Measurements from ENCODE around the gene DAGLA. TPM values are rescaled to one million over a fixed set of nuclear protein-coding genes. Genes with fewer than 3 reads are reported as not detected.

DAGLA gene
- total RNA-seq, 1 experiment from 2014 or later, result 9.5 TPM

- Histone ChIP-seq H3K4me3 (ENCODE audit: low read depth, low read length) (no peak overlapping the region), H3K4me1 (peaks cover 9% of the 10 kb centered on the region), H3K36me3 (ENCODE audit: control insufficient read depth, insufficient read depth, low read length) (no peaks in the 10 kb centered on the region), H3K9me3 (no peaks in the 10 kb centered on the region), H3K27me3 (replicated peaks; ENCODE audit: control insufficient read depth, insufficient read depth, low read length) (no peaks in the 10 kb centered on the region)
- Mint-ChIP-seq H3K4me1 (ENCODE audit: low read depth, unreplicated experiment) (peaks cover 10% of the 10 kb centered on the region), H3K27ac (ENCODE audit: unreplicated experiment) (no peak overlapping the region), H3K4me3 (ENCODE audit: unreplicated experiment) (no peak overlapping the region), H3K36me3 (ENCODE audit: insufficient read depth, unreplicated experiment) (peaks cover 10% of the 10 kb centered on the region), H3K27me3 (ENCODE audit: insufficient read depth, unreplicated experiment) (no peaks in the 10 kb centered on the region), H3K9me3 (ENCODE audit: unreplicated experiment) (no peaks in the 10 kb centered on the region)
- ChIA-PET POLR2A (no interaction called here), CTCF (no interaction called here)
- BruUV-seq (replicated peaks), result no TSS peak
- TF ChIP-seq CTCF (IDR thresholded peaks at IDR 0.05; ENCODE audit: insufficient read depth in 1 of 2, low read depth in 1 of 2, low read length in 1 of 2, severe bottlenecking in 1 of 2, unreplicated experiment in 1 of 2), result no peak
- no peak for DNase-seq
- intact Hi-C loops (cut with micrococcal nuclease; ENCODE audit: unreplicated experiment), result no loop called here
These were observed 31.3 kb downstream of the DAGLA start for GRCh38 chr11:61711498-61711897.

- Mint-ChIP-seq H3K4me1 (ENCODE audit: low read depth, unreplicated experiment) (peaks cover 13% of the 10 kb centered on the region), H3K36me3 (ENCODE audit: insufficient read depth, unreplicated experiment) (peaks cover 9% of the 10 kb centered on the region), H3K9me3 (ENCODE audit: unreplicated experiment) (no peaks in the 10 kb centered on the region), H3K4me3 (ENCODE audit: unreplicated experiment) (no peak overlapping the region), H3K27me3 (ENCODE audit: insufficient read depth, unreplicated experiment) (no peaks in the 10 kb centered on the region), H3K27ac (ENCODE audit: unreplicated experiment) (no peak overlapping the region)
- H3K27me3 ChIP-seq (replicated peaks; ENCODE audit: control insufficient read depth, insufficient read depth, low read length), result no peaks in the 10 kb centered on the region
- no peak for DNase-seq
- no peaks in the 10 kb centered on the region for H3K9me3 ChIP-seq
- intact Hi-C loops (cut with micrococcal nuclease; ENCODE audit: unreplicated experiment), result no loop called here
- no peaks in the 10 kb centered on the region for H3K36me3 ChIP-seq (ENCODE audit: control insufficient read depth, insufficient read depth, low read length)
- no peak overlapping the region for H3K4me3 ChIP-seq (ENCODE audit: low read depth, low read length)
- BruUV-seq (replicated peaks), result no TSS peak
- peaks cover 15% of the 10 kb centered on the region for H3K4me1 ChIP-seq
- POLR2A ChIA-PET, result no interaction called here
- no peak for TF ChIP-seq CTCF (IDR thresholded peaks at IDR 0.05; ENCODE audit: insufficient read depth in 1 of 2, low read depth in 1 of 2, low read length in 1 of 2, severe bottlenecking in 1 of 2, unreplicated experiment in 1 of 2)
- CTCF ChIA-PET, result no interaction called here
These were observed 32.1 kb downstream of the DAGLA start for GRCh38 chr11:61712314-61712713.

GRCh38 chr11:61712846-61713245, 32.7 kb downstream of the DAGLA start:
- H3K27me3 Mint-ChIP-seq (ENCODE audit: insufficient read depth, unreplicated experiment), result no peaks in the 10 kb centered on the region
- Histone ChIP-seq H3K4me3 (ENCODE audit: low read depth, low read length) (no peak overlapping the region), H3K4me1 (peaks cover 19% of the 10 kb centered on the region), H3K27me3 (replicated peaks; ENCODE audit: control insufficient read depth, insufficient read depth, low read length) (no peaks in the 10 kb centered on the region), H3K36me3 (ENCODE audit: control insufficient read depth, insufficient read depth, low read length) (no peaks in the 10 kb centered on the region), H3K9me3 (no peaks in the 10 kb centered on the region)
- no TSS peak for BruUV-seq (replicated peaks)
- peaks cover 5% of the 10 kb centered on the region for H3K36me3 Mint-ChIP-seq (ENCODE audit: insufficient read depth, unreplicated experiment)
- ChIA-PET POLR2A (no interaction called here), CTCF (no interaction called here)
- no peak for DNase-seq
- intact Hi-C loops (cut with micrococcal nuclease; ENCODE audit: unreplicated experiment), result no loop called here
- H3K4me3 Mint-ChIP-seq (ENCODE audit: unreplicated experiment), result no peak overlapping the region
- H3K27ac Mint-ChIP-seq (ENCODE audit: unreplicated experiment), result no peak overlapping the region
- H3K4me1 Mint-ChIP-seq (ENCODE audit: low read depth, unreplicated experiment), result peaks cover 13% of the 10 kb centered on the region
- no peak for TF ChIP-seq CTCF (IDR thresholded peaks at IDR 0.05; ENCODE audit: insufficient read depth in 1 of 2, low read depth in 1 of 2, low read length in 1 of 2, severe bottlenecking in 1 of 2, unreplicated experiment in 1 of 2)
- no peaks in the 10 kb centered on the region for H3K9me3 Mint-ChIP-seq (ENCODE audit: unreplicated experiment)
